Measurements from ENCODE around the gene AEBP2. TPM values are rescaled to one million over a fixed set of nuclear protein-coding genes. Genes with fewer than 3 reads are reported as not detected.
"Not testable (repeated sequence)": the region's sequence is repeated elsewhere in the genome, so short reads cannot be mapped to it uniquely, and the experiment has no call there.

Gene AEBP2
- total and polyA plus RNA-seq, 7 experiments from 2014 or later = 11.3 to 58.7 (median 49.6) TPM

DNA sequence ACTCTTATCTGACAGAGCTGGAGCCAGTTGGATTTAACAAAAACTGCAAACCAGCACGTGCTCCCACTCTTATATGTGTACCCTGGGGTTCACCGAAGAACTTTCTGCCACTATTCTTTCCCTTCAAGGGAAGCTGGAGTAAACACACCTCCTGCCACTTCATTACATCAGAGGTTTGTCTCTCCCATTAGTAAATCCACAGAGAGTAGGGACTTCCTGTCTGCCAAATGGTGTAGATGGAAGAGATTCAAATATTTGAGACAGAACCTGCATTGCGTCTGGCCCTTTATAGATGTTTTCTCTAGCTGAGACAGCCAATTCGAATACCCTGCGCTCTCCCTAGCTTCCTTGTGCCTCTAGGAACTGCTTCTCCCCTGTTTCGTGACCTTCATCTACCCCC is 29.1 kb upstream of the AEBP2 start:
- no peak overlapping the region for H3K4me3 ChIP-seq (ENCODE audit: low read length)
- POLR2A ChIA-PET = no interaction called here

DNA sequence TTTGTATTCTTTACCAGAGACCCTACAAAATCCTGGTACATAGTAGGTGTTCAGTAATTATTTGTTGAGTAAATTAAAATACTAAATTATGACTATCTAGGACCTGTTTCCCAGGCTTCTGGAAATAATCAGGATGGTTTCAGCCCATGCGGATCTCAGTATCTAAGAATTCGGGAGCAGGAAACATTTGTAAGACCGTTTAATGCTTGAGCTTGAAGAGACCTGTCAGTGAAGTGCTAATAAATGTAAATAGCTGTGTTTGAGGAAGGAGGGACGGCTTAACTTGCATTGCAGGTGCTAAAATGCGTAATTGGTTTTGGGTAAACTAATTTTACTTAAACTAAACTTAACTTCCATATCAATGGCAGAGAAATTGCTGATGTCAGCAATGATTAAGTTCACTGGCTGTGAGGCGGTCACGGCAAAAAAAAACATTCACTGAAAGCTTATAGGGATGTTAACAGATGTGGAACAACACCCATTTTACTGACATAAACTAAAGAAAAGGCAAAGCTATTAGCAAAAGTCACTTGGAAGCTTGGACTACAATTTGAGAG is 28.6 kb upstream of the AEBP2 start:
- ATAC-seq (no peak), DNase-seq (no peak)
- POLR2A ChIA-PET = no interaction called here
- no peaks in the 10 kb centered on the region for H3K27me3 ChIP-seq (ENCODE audit: control insufficient read depth in 2 of 2, insufficient read depth in 2 of 2, low read length in 2 of 2)
- Mint-ChIP-seq H3K4me1 (peaks cover 0 to 6% (median 0%) of the 10 kb centered on the region in 7 donors), H3K4me3 (no peak overlapping the region), H3K36me3 (peaks cover 0 to 3% (median 0%) of the 10 kb centered on the region in 5 donors), H3K27me3 (peaks cover 0 to 10% (median 0%) of the 10 kb centered on the region in 5 donors), H3K9me3 (peaks cover 0 to 5% (median 0%) of the 10 kb centered on the region in 11 donors), H3K27ac (no peak overlapping the region)
- no peaks in the 10 kb centered on the region for H3K4me1 ChIP-seq (ENCODE audit: control insufficient read depth in 2 of 2, insufficient read depth in 2 of 2, low read length in 2 of 2)
- no peaks in the 10 kb centered on the region for H3K36me3 ChIP-seq (ENCODE audit: control insufficient read depth in 2 of 3, insufficient read depth in 3 of 3, low read length in 3 of 3)
- H3K4me3 ChIP-seq (ENCODE audit: low read length) = no peak overlapping the region
- no peaks in the 10 kb centered on the region for H3K9me3 ChIP-seq (ENCODE audit: control insufficient read depth in 2 of 3, low read length in 3 of 3)
- CTCF ChIA-PET = no interaction called here
- H3K27ac ChIP-seq (ENCODE audit: low read depth, low read length) = no peak overlapping the region
- intact Hi-C loops (cut with micrococcal nuclease) = no loop called here

More for the DNA sequence above, 29.1 kb upstream of the AEBP2 start:
- Histone ChIP-seq H3K36me3 (ENCODE audit: control insufficient read depth in 2 of 3, insufficient read depth in 3 of 3, low read length in 3 of 3) (no peaks in the 10 kb centered on the region), H3K27ac (ENCODE audit: low read depth, low read length) (no peak overlapping the region), H3K4me1 (ENCODE audit: control insufficient read depth in 2 of 2, insufficient read depth in 2 of 2, low read length in 2 of 2) (no peaks in the 10 kb centered on the region), H3K27me3 (ENCODE audit: control insufficient read depth in 2 of 2, insufficient read depth in 2 of 2, low read length in 2 of 2) (no peaks in the 10 kb centered on the region), H3K9me3 (ENCODE audit: control insufficient read depth in 2 of 3, low read length in 3 of 3) (no peaks in the 10 kb centered on the region)
- Mint-ChIP-seq H3K27me3 (peaks cover 0 to 10% (median 0%) of the 10 kb centered on the region in 5 donors), H3K4me3 (no peak overlapping the region), H3K27ac (no peak overlapping the region), H3K9me3 (peaks cover 0 to 8% (median 0%) of the 10 kb centered on the region in 11 donors), H3K36me3 (peaks cover 0 to 3% (median 0%) of the 10 kb centered on the region in 5 donors), H3K4me1 (peaks cover 0 to 6% (median 3%) of the 10 kb centered on the region in 7 donors)
- intact Hi-C loops (cut with micrococcal nuclease) = no loop called here
- CTCF ChIA-PET = no interaction called here
- ATAC-seq = no peak
- no peak for DNase-seq

DNA sequence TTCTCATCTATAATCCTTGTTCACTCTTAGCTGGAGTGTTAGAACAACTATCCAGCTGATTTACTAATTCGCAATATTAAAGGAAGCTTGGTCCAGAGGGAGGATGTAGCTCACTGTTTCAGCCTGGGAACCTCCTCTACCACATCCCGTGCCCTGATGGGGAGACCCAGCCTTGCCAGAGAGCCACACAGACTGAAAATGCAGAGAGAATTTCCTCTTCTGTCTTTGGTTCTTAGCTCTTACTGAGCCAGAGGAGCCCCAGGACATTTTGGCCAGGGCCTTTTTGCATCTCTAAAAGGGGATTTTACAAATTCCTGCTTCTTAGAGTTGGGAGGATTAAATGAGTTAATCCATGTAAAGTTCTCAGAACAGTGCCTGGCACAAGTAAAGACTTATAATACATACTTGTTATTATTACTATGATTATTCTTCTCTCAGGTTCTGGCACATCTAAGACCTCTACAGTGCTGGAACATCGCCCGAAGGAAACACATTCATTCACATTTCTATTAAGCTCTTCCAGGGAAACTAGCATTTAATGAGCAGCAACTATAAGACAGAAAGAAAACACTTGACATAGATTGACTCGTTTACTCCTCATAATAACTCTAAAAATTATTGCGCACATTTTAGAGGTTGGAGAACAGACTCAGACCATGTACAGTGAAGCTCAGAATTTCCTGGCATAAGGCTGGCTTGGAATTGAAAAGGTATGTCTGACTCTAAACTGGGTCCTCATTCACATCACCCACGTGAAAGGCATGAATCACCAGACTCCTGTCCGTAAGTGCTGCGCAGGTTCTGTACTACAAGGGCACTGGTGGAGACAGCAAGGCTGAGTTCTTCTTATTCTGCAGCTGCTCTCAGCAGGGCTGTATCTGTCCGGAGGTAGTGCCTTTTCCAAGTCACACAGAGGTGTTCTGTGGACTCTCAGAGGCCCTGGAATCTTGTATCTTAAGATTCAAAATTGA is 27.8 kb upstream of the AEBP2 start:
- H3K9me3 ChIP-seq (ENCODE audit: control insufficient read depth in 2 of 3, low read length in 3 of 3) = no peaks in the 10 kb centered on the region
- peaks cover 0 to 4% (median 0%) of the 10 kb centered on the region in 11 donors for H3K9me3 Mint-ChIP-seq
- ATAC-seq (no peak), DNase-seq (no peak)
- ChIA-PET POLR2A (interaction anchor here (0.6 kb wide), 1 partner anchor 46 kb away, joined by 3 read pairs; no protein-coding TSS in a partner anchor), CTCF (interaction anchor here (0.6 kb wide), 1 partner anchor 178 kb away, joined by 3 read pairs; no protein-coding TSS in a partner anchor)
- H3K36me3 ChIP-seq (ENCODE audit: control insufficient read depth in 2 of 3, insufficient read depth in 3 of 3, low read length in 3 of 3) = no peaks in the 10 kb centered on the region
- no peak overlapping the region for H3K4me3 Mint-ChIP-seq
- peaks cover 0 to 6% (median 0%) of the 10 kb centered on the region in 7 donors for H3K4me1 Mint-ChIP-seq
- peaks cover 0 to 10% (median 0%) of the 10 kb centered on the region in 5 donors for H3K27me3 Mint-ChIP-seq
- H3K4me1 ChIP-seq (ENCODE audit: control insufficient read depth in 2 of 2, insufficient read depth in 2 of 2, low read length in 2 of 2) = no peaks in the 10 kb centered on the region
- no peak overlapping the region for H3K27ac ChIP-seq (ENCODE audit: low read depth, low read length)
- no peaks in the 10 kb centered on the region for H3K27me3 ChIP-seq (ENCODE audit: control insufficient read depth in 2 of 2, insufficient read depth in 2 of 2, low read length in 2 of 2)
- H3K4me3 ChIP-seq (ENCODE audit: low read length) = no peak overlapping the region
- intact Hi-C loops (cut with micrococcal nuclease) = no loop called here
- no peak overlapping the region for H3K27ac Mint-ChIP-seq
- peaks cover 0 to 3% (median 0%) of the 10 kb centered on the region in 5 donors for H3K36me3 Mint-ChIP-seq

DNA sequence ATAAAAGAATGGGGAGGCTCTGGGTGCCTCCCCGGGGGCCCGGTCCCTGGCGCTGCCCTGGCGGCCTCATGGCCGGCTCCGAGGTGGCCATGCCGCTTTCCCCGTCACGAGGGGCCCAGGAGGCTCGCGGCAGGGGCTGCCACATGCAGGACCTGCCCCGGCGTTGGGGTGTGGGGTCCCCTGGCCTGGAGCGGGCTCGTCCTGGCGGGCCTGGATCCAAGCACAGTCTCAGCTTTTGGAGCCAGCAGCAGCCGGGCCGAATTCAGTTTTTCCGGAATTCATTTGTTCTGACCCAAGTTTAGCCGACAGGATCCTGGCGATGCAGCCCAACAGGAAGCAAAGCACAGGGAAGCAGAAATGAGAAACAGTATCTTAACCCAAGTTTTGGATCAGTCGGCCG is 26.4 kb upstream of the AEBP2 start:
- intact Hi-C loops (cut with micrococcal nuclease) = no loop called here
- ATAC-seq (no peak), DNase-seq (no peak)
- Histone ChIP-seq H3K36me3 (ENCODE audit: control insufficient read depth in 2 of 3, insufficient read depth in 3 of 3, low read length in 3 of 3) (no peaks in the 10 kb centered on the region), H3K9me3 (ENCODE audit: control insufficient read depth in 2 of 3, low read length in 3 of 3) (no peaks in the 10 kb centered on the region), H3K4me1 (ENCODE audit: control insufficient read depth in 2 of 2, insufficient read depth in 2 of 2, low read length in 2 of 2) (no peaks in the 10 kb centered on the region), H3K27me3 (ENCODE audit: control insufficient read depth in 2 of 2, insufficient read depth in 2 of 2, low read length in 2 of 2) (no peaks in the 10 kb centered on the region), H3K27ac (ENCODE audit: low read depth, low read length) (no peak overlapping the region), H3K4me3 (ENCODE audit: low read length) (no peak overlapping the region)
- CTCF ChIA-PET = no interaction called here
- Mint-ChIP-seq H3K4me1 (peaks cover 0 to 6% (median 0%) of the 10 kb centered on the region in 7 donors), H3K36me3 (peaks cover 0 to 3% (median 0%) of the 10 kb centered on the region in 5 donors), H3K27ac (no peak overlapping the region), H3K9me3 (no peaks in the 10 kb centered on the region), H3K27me3 (peaks cover 0 to 10% (median 0%) of the 10 kb centered on the region in 5 donors), H3K4me3 (no peak overlapping the region)
- POLR2A ChIA-PET = no interaction called here

DNA sequence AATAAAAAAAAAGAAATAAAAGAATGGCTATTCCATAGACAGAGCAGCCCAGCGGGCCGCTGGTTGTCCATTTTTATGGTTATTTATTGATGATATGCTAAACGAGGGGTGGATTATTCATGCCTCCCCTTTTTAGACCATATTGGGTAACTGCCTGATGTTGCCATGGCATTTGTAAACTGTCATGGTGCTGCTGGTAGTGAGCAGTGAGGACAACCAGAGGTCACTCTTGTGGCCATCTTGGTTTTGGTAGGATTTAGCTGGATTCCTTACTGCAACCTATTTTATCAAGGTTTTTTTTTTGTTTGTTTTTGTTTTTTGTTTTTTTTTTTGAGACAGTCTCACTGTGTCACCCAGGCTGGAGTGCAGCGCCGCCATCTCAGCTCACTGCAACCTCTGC is 25.7 kb upstream of the AEBP2 start:
- H3K4me3 ChIP-seq (ENCODE audit: low read length); H3K27me3 ChIP-seq (ENCODE audit: control insufficient read depth in 2 of 2, insufficient read depth in 2 of 2, low read length in 2 of 2); H3K36me3 Mint-ChIP-seq; H3K27ac ChIP-seq (ENCODE audit: low read depth, low read length); POLR2A ChIA-PET; H3K4me3 Mint-ChIP-seq; H3K9me3 ChIP-seq (ENCODE audit: control insufficient read depth in 2 of 3, low read length in 3 of 3); CTCF ChIA-PET; H3K27ac Mint-ChIP-seq; H3K4me1 Mint-ChIP-seq; H3K36me3 ChIP-seq (ENCODE audit: control insufficient read depth in 2 of 3, insufficient read depth in 3 of 3, low read length in 3 of 3); DNase-seq; H3K27me3 Mint-ChIP-seq; ATAC-seq; intact Hi-C loops (cut with micrococcal nuclease); H3K9me3 Mint-ChIP-seq; H3K4me1 ChIP-seq (ENCODE audit: control insufficient read depth in 2 of 2, insufficient read depth in 2 of 2, low read length in 2 of 2): not testable (repeated sequence)

DNA sequence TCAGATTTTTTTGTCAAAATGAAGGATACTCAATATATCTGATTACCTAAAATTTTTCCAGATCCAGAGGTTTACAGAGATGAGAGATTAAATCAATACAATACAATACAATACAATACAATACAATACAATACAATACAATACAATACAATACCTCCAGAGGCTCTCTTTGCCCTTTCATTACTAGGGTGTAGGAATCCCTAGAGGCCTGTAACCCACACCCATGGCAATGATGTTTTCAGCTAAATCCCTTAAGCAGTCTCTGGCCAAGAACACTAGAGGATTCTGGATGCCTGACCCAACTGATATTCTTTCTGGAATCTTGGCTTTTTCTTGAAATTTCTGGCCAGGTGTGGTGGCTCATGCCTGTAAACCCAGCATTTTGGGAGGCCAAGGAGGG is 23.7 kb upstream of the AEBP2 start:
- no peak for DNase-seq
- POLR2A ChIA-PET = no interaction called here
- intact Hi-C loops (cut with micrococcal nuclease) = no loop called here
- Histone ChIP-seq H3K27me3 (ENCODE audit: control insufficient read depth in 2 of 2, insufficient read depth in 2 of 2, low read length in 2 of 2) (no peaks in the 10 kb centered on the region), H3K36me3 (ENCODE audit: control insufficient read depth in 2 of 3, insufficient read depth in 3 of 3, low read length in 3 of 3) (no peaks in the 10 kb centered on the region), H3K27ac (ENCODE audit: low read depth, low read length) (no peak overlapping the region), H3K9me3 (ENCODE audit: control insufficient read depth in 2 of 3, low read length in 3 of 3) (no peaks in the 10 kb centered on the region), H3K4me1 (ENCODE audit: control insufficient read depth in 2 of 2, insufficient read depth in 2 of 2, low read length in 2 of 2) (no peaks in the 10 kb centered on the region), H3K4me3 (ENCODE audit: low read length) (no peak overlapping the region)
- H3K27ac Mint-ChIP-seq = no peak overlapping the region
- peaks cover 0 to 2% (median 0%) of the 10 kb centered on the region in 7 donors for H3K4me1 Mint-ChIP-seq
- H3K4me3 Mint-ChIP-seq = no peak overlapping the region
- CTCF ChIA-PET = no interaction called here
- peaks cover 0 to 6% (median 0%) of the 10 kb centered on the region in 5 donors for H3K27me3 Mint-ChIP-seq
- peaks cover 0 to 3% (median 0%) of the 10 kb centered on the region in 5 donors for H3K36me3 Mint-ChIP-seq
- H3K9me3 Mint-ChIP-seq = no peaks in the 10 kb centered on the region
- ATAC-seq = no peak
